ENCODE data around the gene RNF145.
"Not testable (repeated sequence)": the region's sequence is repeated elsewhere in the genome, so short reads cannot be mapped to it uniquely, and the experiment has no call there.

The RNF145 gene

GRCh38 chr5:159155960-159156359 is 53.4 kb downstream of the RNF145 start:
- no peak for DNase-seq

DNA sequence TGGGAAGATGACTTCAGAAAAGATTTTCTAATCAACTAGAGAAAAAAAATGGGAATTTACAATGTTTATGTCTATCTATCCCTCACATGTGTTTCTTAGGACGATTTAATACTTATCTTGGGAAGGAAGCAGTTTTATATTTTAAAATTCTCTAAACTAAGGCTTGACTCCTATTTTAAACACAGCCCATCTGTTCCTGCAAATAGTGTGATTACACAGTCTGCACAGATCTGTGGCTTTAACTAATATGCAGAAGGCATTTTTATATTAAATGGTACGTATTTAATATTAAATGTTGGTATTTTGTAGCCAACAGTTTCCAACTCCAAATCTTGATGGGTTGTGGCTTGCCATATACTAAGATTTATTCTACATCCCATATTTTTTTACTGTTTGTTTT is 56.5 kb downstream of the RNF145 start:
- no peak for DNase-seq

GRCh38 chr5:159149085-159149484 is 60.3 kb downstream of the RNF145 start:
- DNase-seq, result no peak

- DNase-seq, result no peak
Observed at GRCh38 chr5:159147976-159148375, 61.4 kb downstream of the RNF145 start.

- DNase-seq, result no peak
Observed at GRCh38 chr5:159146839-159147238, 62.5 kb downstream of the RNF145 start.

- DNase-seq, result not testable (repeated sequence)
Observed at GRCh38 chr5:159145160-159145559, 64.2 kb downstream of the RNF145 start.

DNA sequence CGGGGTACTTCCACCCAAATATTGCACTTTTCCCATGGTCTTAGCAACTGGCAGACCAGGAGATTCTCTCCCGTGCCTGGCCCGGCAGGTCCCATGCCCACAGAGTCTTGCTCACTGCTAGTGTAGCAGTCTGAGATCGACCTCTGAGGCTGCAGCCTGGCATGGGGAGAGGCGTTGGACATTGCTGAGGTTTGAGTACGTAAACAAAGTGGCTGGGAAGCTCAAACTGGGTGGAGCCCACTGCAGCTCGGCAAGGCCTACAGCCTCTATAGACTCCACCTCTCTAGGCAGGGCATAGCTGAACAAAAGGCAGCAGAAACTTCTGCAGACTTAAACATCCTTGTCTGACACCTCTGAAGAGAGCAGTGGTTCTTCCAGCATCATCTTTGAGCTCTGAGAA is 69.6 kb downstream of the RNF145 start:
- no peak for DNase-seq

- no peak for DNase-seq
Observed at GRCh38 chr5:159135896-159136531, 73.3 kb downstream of the RNF145 start.

DNA sequence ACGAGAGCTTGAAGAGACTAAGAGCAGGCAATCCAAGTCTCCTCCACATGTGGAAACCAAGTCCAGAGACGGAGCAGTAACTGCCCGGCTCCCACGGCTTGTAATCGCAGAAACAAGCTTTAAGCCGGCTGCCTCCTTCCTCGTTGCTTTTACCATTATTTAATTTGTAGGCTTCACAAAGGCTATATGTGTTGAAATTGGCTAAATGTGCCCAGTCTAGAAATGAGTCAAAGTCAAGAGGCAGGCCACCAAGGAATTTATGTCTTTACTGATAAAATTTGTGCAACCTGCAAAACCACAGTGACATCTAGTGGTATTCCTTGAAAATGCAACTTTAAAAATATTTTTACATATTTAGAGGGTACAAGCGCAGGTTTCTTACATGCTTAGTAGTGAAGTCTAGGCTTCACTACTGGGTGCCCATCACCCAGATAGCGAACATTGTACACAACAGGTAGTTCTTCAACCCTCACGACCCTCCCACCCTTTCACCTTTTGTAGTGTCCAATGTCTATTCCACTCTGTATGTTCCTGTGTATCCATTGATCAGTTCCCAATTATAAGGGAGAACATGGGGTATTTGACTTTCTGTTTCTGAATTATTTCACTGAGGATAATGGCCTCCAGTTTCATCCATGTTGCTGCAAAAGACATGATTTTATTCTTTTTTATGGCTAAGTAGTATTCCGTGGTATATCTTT is 76.2 kb downstream of the RNF145 start:
- no peak for DNase-seq

DNA sequence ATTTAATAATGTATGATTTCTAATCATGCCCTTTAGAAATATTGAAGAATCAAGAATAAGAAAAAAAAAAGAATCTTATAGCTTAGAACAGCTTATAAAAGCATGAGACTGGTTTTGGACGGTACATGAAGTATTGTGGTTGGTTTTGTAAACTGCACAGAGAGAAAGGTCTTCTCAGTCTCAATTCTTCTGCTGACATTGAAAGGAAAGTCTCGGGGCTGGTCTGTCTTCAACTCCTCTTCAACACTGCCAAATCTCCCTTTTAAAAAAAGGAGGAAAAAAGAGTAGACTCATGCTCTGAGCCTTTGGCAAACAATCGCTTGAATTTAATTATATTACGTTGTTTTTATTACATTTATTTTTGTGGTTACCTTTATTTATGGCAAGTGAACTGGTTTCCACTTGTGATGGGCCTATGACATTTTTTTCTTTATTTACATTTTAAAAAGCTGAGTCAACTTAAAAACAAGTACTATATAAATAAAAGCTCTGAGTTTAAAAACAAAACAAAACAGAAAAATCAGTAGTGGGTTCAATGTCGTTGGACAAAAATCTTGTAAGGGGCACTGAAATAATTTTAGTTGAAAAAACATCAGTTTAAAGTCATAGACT is 76.8 kb downstream of the RNF145 start:
- DNase-seq, result no peak

GRCh38 chr5:159131951-159132350 is 77.4 kb downstream of the RNF145 start:
- DNase-seq, result no peak

DNA sequence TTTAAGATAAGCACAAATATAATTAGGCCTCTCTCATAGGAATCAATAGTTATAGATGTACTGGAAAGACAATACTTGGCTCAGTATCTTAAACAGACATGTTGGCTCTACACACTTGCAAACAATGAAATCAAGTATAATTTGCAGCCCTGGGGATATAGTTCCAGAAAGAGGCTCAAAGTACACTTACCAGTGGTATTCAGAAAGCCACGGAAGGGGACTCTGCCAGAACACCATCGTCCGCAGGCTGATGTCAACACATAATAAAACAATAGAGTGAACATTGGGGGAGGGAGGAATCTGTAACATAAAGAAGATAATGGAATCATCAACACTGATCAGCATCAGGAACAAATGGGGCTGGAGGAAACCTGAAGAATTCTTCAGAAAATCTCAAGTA is 78.5 kb downstream of the RNF145 start:
- no peak for DNase-seq

GRCh38 chr5:159128070-159128541 is 81.2 kb downstream of the RNF145 start:
- no peak for DNase-seq

GRCh38 chr5:159123700-159124099 is 85.7 kb downstream of the RNF145 start:
- DNase-seq, result peak; percentile 11

GRCh38 chr5:159123189-159123588 is 86.2 kb downstream of the RNF145 start:
- no peak for DNase-seq

DNA sequence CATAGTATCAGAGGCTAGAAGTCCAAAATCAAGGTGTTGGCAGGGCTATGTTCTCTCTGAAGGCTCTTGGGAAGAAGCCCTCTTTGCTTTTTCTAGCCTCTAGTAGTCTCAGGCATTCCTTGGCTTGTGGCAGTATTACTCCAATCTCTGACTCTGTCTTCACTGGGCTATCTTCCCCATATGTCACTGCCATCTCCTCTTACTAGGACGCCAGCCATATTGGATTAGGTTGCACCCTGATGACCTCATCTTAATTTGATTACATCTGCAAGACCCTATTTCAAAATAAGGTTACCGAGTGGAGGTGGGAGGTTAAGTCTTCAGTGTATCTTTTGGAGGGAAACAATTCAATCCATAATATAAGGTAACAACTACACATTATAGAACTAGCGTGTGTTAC is 88.3 kb downstream of the RNF145 start:
- DNase-seq, result no peak

DNA sequence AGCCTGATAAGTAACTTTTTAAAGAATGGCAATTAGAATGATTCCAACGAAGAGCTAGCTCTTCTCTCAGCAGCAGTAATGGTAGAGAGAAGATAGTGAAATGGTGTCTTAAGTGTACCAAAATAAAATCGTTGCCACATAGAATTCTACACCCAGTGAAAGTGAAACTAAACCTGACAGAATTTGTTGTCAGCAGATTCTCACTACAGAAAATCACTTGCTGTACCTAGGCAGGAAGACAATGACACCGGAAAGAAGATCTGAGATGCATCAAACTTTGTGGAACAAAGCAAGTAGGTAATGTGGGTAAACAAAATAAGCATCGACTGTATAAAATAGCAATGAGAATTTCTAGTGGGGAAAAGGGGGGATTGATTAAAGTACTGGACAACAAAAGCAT is 88.9 kb downstream of the RNF145 start:
- DNase-seq, result no peak

DNA sequence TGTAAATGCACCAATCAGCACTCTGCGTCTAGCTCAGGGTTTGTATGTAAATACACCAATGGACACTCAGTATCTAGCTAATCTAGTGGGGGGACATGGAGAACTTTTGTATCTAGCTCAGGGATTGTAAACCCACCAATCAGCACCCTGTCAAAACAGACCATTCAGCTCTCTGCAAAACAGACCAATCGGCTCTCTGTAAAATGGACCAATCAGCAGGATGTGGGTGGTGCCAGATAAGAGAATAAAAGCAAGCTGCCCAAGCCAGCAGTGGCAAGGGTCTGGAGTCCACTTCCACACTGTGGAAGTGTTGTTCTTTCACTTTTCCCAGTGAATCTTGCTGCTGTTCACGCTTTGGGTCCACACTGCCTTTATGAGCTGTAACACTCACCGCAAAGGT is 89.5 kb downstream of the RNF145 start:
- not testable (repeated sequence) for DNase-seq

GRCh38 chr5:159118958-159119659 is 90.2 kb downstream of the RNF145 start:
- not testable (repeated sequence) for DNase-seq

DNA sequence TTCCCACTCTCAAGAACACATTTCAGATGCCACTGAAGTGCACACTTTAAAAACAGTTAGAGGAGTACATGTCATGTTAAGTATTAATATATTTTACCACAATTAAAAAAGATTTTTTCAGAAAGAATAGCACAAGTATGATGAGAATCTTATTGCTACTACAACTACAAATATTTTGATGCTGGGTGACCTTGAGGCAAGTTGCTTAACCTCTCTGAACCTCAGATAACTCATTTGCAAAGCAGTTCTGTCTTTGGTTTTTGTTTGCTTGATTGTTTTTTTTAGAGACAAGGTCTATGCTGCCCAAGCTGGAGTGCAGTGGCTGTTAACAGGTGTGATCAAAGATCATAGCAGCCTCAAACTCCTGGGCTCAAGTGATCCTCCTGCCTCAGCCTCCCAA is 95.9 kb downstream of the RNF145 start:
- no peak for DNase-seq

DNA sequence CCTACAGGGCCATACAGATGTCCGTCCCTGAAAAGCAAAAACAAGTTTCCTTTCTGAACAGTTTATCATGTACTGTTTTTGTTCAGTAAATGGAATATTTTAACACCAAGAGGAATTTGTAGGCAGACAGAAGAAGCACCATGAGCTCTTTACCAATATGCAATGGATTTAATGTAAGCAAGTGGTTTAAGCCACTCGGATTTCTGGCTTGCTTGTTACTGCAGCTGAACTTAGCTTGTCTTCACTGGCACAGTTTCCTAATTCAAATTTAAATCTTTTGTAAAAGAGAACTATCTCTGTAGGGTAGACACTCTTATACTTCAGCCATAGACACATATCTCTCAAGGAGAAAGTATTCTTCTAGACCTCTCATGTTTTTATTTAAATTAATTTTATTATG is 96.9 kb downstream of the RNF145 start:
- DNase-seq, result no peak
